H1 (cell line): ENCODE data around the gene OOEP. TPM values are rescaled to one million over a fixed set of nuclear protein-coding genes. Genes with fewer than 3 reads are reported as not detected.

Source experiments
- BRCA1 ChIP-seq: IDR thresholded peaks from 2 replicates; pipeline ENCODE4 v1.6.1; 2012; ENCODE audit warnings: low read depth, low read length, improper control_type of control experiment
- CREB1 ChIP-seq: IDR thresholded peaks from 2 replicates; pipeline ENCODE4 v1.6.1; 2012; ENCODE audit warnings: inconsistent platforms
- KDM5A ChIP-seq: fragments of 200-600 bp; IDR thresholded peaks from 2 replicates; pipeline ENCODE4 v1.7.1; 2012; ENCODE audit warnings: mild to moderate bottlenecking, low read length, inconsistent platforms, mixed read lengths
- POLR2A ChIP-seq, 2 experiments: IDR thresholded peaks; 1 replicate in 1 of 2; 2 replicates in 1 of 2; pipeline ENCODE4 v1.6.1; 2011; ENCODE audit warnings: low read depth in 2 of 2, low read length in 2 of 2, mild to moderate bottlenecking in 2 of 2; ENCODE audit errors: control extremely low read depth in 1 of 2
- POU5F1 ChIP-seq: IDR thresholded peaks from 2 replicates; pipeline ENCODE4 v1.6.1; 2011; ENCODE audit warnings: low read depth, mild to moderate bottlenecking, low read length, moderate library complexity
- SP1 ChIP-seq: IDR thresholded peaks from 2 replicates; pipeline ENCODE4 v1.6.1; 2011; ENCODE audit warnings: low read depth, low read length
- polyA plus RNA-seq, 7 experiments: library from polyadenylated mRNA; depleted of rRNA in 3 of 7; stranded (reverse) in 5 of 7; unstranded in 2 of 7; fragments of >200 nt in 5 of 7; fragments of 200-250 nt in 2 of 7; gene quantifications; 1 replicate in 5 of 7; 2 replicates in 1 of 7; 4 replicates in 1 of 7; pipeline versions ENCODE4 v1.2.1 to v1.2.3, GENCODE V29; 2011 to 2013; ENCODE audit warnings: missing spikeins in 2 of 7, mixed read lengths in 2 of 7
- total RNA-seq: library from RNA; stranded (reverse); fragmentation: NEBNext Ultra II Directional; extraction: Animal tissue kit (Norgen Biotek cat#: 25700); gene quantifications from 2 replicates; pipeline ENCODE4 v1.2.1, GENCODE V29; 2021
- TF ChIP-seq, protein P1 (sequence below), 3 experiments: IDR thresholded peaks; 1 replicate in 2 of 3; 2 replicates in 1 of 3; pipeline versions ENCODE4 v1.5.1 to v1.6.1; 2011; ENCODE audit warnings: low read length in 3 of 3, mild to moderate bottlenecking in 3 of 3, inconsistent platforms in 2 of 3, low read depth in 1 of 3, moderate library complexity in 1 of 3; ENCODE audit not compliant: insufficient read depth in 1 of 3; ENCODE audit errors: control extremely low read depth in 1 of 3
- TF ChIP-seq, protein P2 (sequence below): IDR thresholded peaks from 2 replicates; pipeline ENCODE4 v1.6.1; 2011; ENCODE audit warnings: low read length, improper control_type of control experiment

OOEP gene
- total and polyA plus RNA-seq, 2 of the 8 experiments (the other 6 are each of a cell fraction or from before 2014, with no cell fraction given) = 0.20 to 0.41 TPM

DNA sequence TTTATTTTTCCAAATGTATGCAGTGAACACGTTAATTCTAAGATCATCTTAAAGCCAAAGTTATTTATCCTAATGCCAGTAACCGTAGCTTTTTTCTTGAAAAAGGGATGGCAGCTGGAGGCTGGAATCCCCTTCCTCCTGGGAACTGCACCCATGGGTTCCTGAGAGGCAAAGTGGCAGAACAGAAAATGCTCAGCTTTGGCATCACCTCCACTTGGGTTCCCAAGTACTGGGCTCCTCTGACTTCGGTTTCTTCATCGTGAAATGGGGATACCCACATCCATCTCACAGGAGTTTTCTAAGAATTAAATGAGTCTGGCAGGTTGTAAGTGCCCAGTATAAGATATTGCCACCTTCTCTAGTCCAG lies 18.7 kb upstream of the OOEP start (continued):
- TF ChIP-seq, protein P1, sequence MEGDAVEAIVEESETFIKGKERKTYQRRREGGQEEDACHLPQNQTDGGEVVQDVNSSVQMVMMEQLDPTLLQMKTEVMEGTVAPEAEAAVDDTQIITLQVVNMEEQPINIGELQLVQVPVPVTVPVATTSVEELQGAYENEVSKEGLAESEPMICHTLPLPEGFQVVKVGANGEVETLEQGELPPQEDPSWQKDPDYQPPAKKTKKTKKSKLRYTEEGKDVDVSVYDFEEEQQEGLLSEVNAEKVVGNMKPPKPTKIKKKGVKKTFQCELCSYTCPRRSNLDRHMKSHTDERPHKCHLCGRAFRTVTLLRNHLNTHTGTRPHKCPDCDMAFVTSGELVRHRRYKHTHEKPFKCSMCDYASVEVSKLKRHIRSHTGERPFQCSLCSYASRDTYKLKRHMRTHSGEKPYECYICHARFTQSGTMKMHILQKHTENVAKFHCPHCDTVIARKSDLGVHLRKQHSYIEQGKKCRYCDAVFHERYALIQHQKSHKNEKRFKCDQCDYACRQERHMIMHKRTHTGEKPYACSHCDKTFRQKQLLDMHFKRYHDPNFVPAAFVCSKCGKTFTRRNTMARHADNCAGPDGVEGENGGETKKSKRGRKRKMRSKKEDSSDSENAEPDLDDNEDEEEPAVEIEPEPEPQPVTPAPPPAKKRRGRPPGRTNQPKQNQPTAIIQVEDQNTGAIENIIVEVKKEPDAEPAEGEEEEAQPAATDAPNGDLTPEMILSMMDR (IDR thresholded peaks at IDR 0.05; ENCODE audit: control extremely low read depth in 1 of 3, insufficient read depth in 1 of 3, low read depth in 1 of 3, low read length in 3 of 3) = no peak
- TF ChIP-seq KDM5A (no peak), SP1 (no peak), POU5F1 (no peak), BRCA1 (no peak), POLR2A (IDR thresholded peaks at IDR 0.05; ENCODE audit: control extremely low read depth in 1 of 2, low read depth in 2 of 2, low read length in 2 of 2) (no peak), CREB1 (no peak)
- TF ChIP-seq, protein P2, sequence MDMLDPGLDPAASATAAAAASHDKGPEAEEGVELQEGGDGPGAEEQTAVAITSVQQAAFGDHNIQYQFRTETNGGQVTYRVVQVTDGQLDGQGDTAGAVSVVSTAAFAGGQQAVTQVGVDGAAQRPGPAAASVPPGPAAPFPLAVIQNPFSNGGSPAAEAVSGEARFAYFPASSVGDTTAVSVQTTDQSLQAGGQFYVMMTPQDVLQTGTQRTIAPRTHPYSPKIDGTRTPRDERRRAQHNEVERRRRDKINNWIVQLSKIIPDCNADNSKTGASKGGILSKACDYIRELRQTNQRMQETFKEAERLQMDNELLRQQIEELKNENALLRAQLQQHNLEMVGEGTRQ = no peak
